ENCODE results near the gene MAPK6. TPM values are rescaled to one million over a fixed set of nuclear protein-coding genes. Genes with fewer than 3 reads are reported as not detected.
A peak's percentile ranks its signal among the peaks of the same experiment; 100 is the strongest.

The MAPK6 gene
- total RNA-seq, 1 donor from 2014 or later: 98.2 TPM

GRCh38 chr15:52013151-52013791, 5.7 kb upstream of the MAPK6 start:
- no peak for FAIRE-seq
- H3K4me3 Mint-ChIP-seq (ENCODE audit: unreplicated experiment): no peak overlapping the region

DNA sequence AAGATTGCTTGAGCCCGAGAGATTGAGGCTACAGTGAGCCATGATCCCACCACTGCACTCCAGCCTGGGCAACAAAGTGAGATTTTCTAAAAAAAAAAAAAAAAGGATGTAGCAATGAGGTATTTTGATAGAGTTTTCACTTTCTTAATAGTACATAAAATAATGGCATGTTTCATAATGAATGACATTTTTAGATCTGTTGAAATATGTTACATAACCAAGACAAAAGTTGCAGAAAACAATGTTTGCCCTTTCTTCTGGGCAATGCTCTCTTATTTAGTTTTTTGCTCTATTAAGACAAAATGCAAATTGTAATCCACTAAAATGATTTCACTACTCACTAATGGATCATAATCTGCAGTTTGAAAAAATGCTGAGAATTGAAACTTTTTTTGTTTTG, 4.4 kb upstream of the MAPK6 start:
- Histone ChIP-seq H3K9me3 (ENCODE audit: insufficient read depth, low read depth, low read length) (no peaks in the 10 kb centered on the region), H4K20me1 (ENCODE audit: insufficient read depth, low read length) (no peaks in the 10 kb centered on the region), H3K79me2 (ENCODE audit: insufficient read depth, low read length) (peaks cover under 1% of the 10 kb centered on the region), H3K27me3 (ENCODE audit: insufficient read depth, low read length) (no peaks in the 10 kb centered on the region), H3K4me1 (ENCODE audit: insufficient read depth, low read length) (peaks cover 18% of the 10 kb centered on the region), H3K9ac (ENCODE audit: low read length) (no peak overlapping the region), H3K4me3 (ENCODE audit: insufficient read depth, low read depth, low read length) (no peak overlapping the region), H3K4me2 (ENCODE audit: low read length) (no peak overlapping the region), H3K36me3 (ENCODE audit: insufficient read depth, low read length) (no peaks in the 10 kb centered on the region), H3K27ac (ENCODE audit: low read depth, low read length) (no peak overlapping the region), H2AFZ (ENCODE audit: low read depth, low read length) (no peak overlapping the region)
- Mint-ChIP-seq H3K27me3 (ENCODE audit: low read depth, unreplicated experiment) (no peaks in the 10 kb centered on the region), H3K36me3 (ENCODE audit: low read depth, unreplicated experiment) (no peaks in the 10 kb centered on the region), H3K4me1 (ENCODE audit: low read depth, unreplicated experiment) (peaks cover 15% of the 10 kb centered on the region), H3K27ac (ENCODE audit: unreplicated experiment) (no peak overlapping the region), H3K9me3 (ENCODE audit: unreplicated experiment) (peaks cover 5% of the 10 kb centered on the region), H3K4me3 (ENCODE audit: unreplicated experiment) (no peak overlapping the region)
- no peak for DNase-seq (ENCODE audit: low read depth)
- no peak for TF ChIP-seq CTCF (IDR thresholded peaks at IDR 0.05; ENCODE audit: insufficient read depth, low read depth, low read length)
- no peak for TF ChIP-seq EZH2 (IDR thresholded peaks at IDR 0.05; ENCODE audit: insufficient read depth, low read length)
- FAIRE-seq: no peak

More at GRCh38 chr15:52013151-52013791, 5.7 kb upstream of the MAPK6 start:
- Histone ChIP-seq H2AFZ (ENCODE audit: low read depth, low read length) (no peak overlapping the region), H3K27me3 (ENCODE audit: insufficient read depth, low read length) (no peaks in the 10 kb centered on the region), H3K27ac (ENCODE audit: low read depth, low read length) (no peak overlapping the region), H3K79me2 (ENCODE audit: insufficient read depth, low read length) (no peaks in the 10 kb centered on the region), H3K36me3 (ENCODE audit: insufficient read depth, low read length) (no peaks in the 10 kb centered on the region), H3K4me2 (ENCODE audit: low read length) (no peak overlapping the region), H3K9me3 (ENCODE audit: insufficient read depth, low read depth, low read length) (no peaks in the 10 kb centered on the region), H3K9ac (ENCODE audit: low read length) (no peak overlapping the region), H3K4me1 (ENCODE audit: insufficient read depth, low read length) (peaks cover 11% of the 10 kb centered on the region), H4K20me1 (ENCODE audit: insufficient read depth, low read length) (no peaks in the 10 kb centered on the region), H3K4me3 (ENCODE audit: insufficient read depth, low read depth, low read length) (no peak overlapping the region)
- peak; percentile 70 for DNase-seq (ENCODE audit: low read depth)
- no peak overlapping the region for H3K27ac Mint-ChIP-seq (ENCODE audit: unreplicated experiment)
- H3K36me3 Mint-ChIP-seq (ENCODE audit: low read depth, unreplicated experiment): no peaks in the 10 kb centered on the region
- H3K9me3 Mint-ChIP-seq (ENCODE audit: unreplicated experiment): peaks cover 5% of the 10 kb centered on the region
- H3K27me3 Mint-ChIP-seq (ENCODE audit: low read depth, unreplicated experiment): no peaks in the 10 kb centered on the region
- H3K4me1 Mint-ChIP-seq (ENCODE audit: low read depth, unreplicated experiment): peaks cover 11% of the 10 kb centered on the region
- TF ChIP-seq CTCF (IDR thresholded peaks at IDR 0.05; ENCODE audit: insufficient read depth, low read depth, low read length) (no peak), EZH2 (IDR thresholded peaks at IDR 0.05; ENCODE audit: insufficient read depth, low read length) (no peak)

- Histone ChIP-seq H3K27ac (ENCODE audit: low read depth, low read length) (no peak overlapping the region), H3K79me2 (ENCODE audit: insufficient read depth, low read length) (peaks cover 17% of the 10 kb centered on the region), H3K4me2 (ENCODE audit: low read length) (no peak overlapping the region), H3K9me3 (ENCODE audit: insufficient read depth, low read depth, low read length) (no peaks in the 10 kb centered on the region), H3K9ac (ENCODE audit: low read length) (no peak overlapping the region), H3K36me3 (ENCODE audit: insufficient read depth, low read length) (no peaks in the 10 kb centered on the region), H3K4me1 (ENCODE audit: insufficient read depth, low read length) (peaks cover 10% of the 10 kb centered on the region), H3K4me3 (ENCODE audit: insufficient read depth, low read depth, low read length) (no peak overlapping the region), H4K20me1 (ENCODE audit: insufficient read depth, low read length) (no peaks in the 10 kb centered on the region), H2AFZ (ENCODE audit: low read depth, low read length) (no peak overlapping the region), H3K27me3 (ENCODE audit: insufficient read depth, low read length) (no peaks in the 10 kb centered on the region)
- H3K4me3 Mint-ChIP-seq (ENCODE audit: unreplicated experiment): no peak overlapping the region
- no peak for FAIRE-seq
- DNase-seq (ENCODE audit: low read depth): no peak
- H3K4me1 Mint-ChIP-seq (ENCODE audit: low read depth, unreplicated experiment): peaks cover 15% of the 10 kb centered on the region
- peaks cover 2% of the 10 kb centered on the region for H3K36me3 Mint-ChIP-seq (ENCODE audit: low read depth, unreplicated experiment)
- H3K9me3 Mint-ChIP-seq (ENCODE audit: unreplicated experiment): peaks cover 5% of the 10 kb centered on the region
- H3K27ac Mint-ChIP-seq (ENCODE audit: unreplicated experiment): no peak overlapping the region
- no peaks in the 10 kb centered on the region for H3K27me3 Mint-ChIP-seq (ENCODE audit: low read depth, unreplicated experiment)
- TF ChIP-seq CTCF (IDR thresholded peaks at IDR 0.05; ENCODE audit: insufficient read depth, low read depth, low read length): no peak
- no peak for TF ChIP-seq EZH2 (IDR thresholded peaks at IDR 0.05; ENCODE audit: insufficient read depth, low read length)
Measured at GRCh38 chr15:52016316-52016715, 2.7 kb upstream of the MAPK6 start.
